ENCODE data around the gene EBF4.

GRCh38 chr20:2748551-2749342, 56.2 kb downstream of the EBF4 start:
- TF ChIP-seq, protein P1, sequence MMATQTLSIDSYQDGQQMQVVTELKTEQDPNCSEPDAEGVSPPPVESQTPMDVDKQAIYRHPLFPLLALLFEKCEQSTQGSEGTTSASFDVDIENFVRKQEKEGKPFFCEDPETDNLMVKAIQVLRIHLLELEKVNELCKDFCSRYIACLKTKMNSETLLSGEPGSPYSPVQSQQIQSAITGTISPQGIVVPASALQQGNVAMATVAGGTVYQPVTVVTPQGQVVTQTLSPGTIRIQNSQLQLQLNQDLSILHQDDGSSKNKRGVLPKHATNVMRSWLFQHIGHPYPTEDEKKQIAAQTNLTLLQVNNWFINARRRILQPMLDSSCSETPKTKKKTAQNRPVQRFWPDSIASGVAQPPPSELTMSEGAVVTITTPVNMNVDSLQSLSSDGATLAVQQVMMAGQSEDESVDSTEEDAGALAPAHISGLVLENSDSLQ (IDR thresholded peaks at IDR 0.05): no peak
- TF ChIP-seq FOXM1 (IDR thresholded peaks at IDR 0.05; ENCODE audit: borderline replicate concordance) (no peak), SP1 (IDR thresholded peaks at IDR 0.05) (no peak), ELF4 (IDR thresholded peaks at IDR 0.05) (no peak), TARDBP (IDR thresholded peaks at IDR 0.05) (no peak), BHLHE40 (IDR thresholded peaks at IDR 0.05; ENCODE audit: borderline replicate concordance) (no peak), SUZ12 (IDR thresholded peaks at IDR 0.05) (no peak), LEF1 (IDR thresholded peaks at IDR 0.05; ENCODE audit: borderline replicate concordance) (no peak), ZNF384 (IDR thresholded peaks at IDR 0.05) (no peak), ARNT (IDR thresholded peaks at IDR 0.05) (no peak)

Measured in HEK293T (cell line).